HepG2 (cell line): ENCODE measurements around the gene DQX1. TPM values are rescaled to one million over a fixed set of nuclear protein-coding genes. Genes with fewer than 3 reads are reported as not detected.
A peak's percentile ranks its signal among the peaks of the same experiment; 100 is the strongest.

Source experiments
- ARNT2 ChIP-seq: sonication (generic); formaldehyde crosslinking; IDR thresholded peaks from 2 replicates; pipeline ENCODE4 v1.8.0; 2022; ENCODE audit warnings: mild to moderate bottlenecking, low read depth, missing genetic modification reagents, moderate library complexity
- BRD4 ChIP-seq: sonication (generic); formaldehyde crosslinking; IDR thresholded peaks from 2 replicates; pipeline ENCODE4 v1.4.0; 2020; ENCODE audit warnings: missing genetic modification reagents
- CEBPZ ChIP-seq: IDR thresholded peaks from 2 replicates; pipeline ENCODE4 v1.6.1; 2012; ENCODE audit warnings: low read length, improper control_type of control experiment
- CHCHD3 ChIP-seq: sonication (generic); formaldehyde crosslinking; IDR thresholded peaks from 2 replicates; pipeline ENCODE4 v1.8.0; 2022; ENCODE audit warnings: mild to moderate bottlenecking, missing genetic modification reagents, moderate library complexity
- CSRNP1 ChIP-seq: sonication (generic); formaldehyde crosslinking; IDR thresholded peaks from 2 replicates; pipeline ENCODE4 v1.8.1; 2023; ENCODE audit warnings: mild to moderate bottlenecking, missing genetic modification reagents
- FOXK1 ChIP-seq: sonication (generic); formaldehyde crosslinking; IDR thresholded peaks from 2 replicates; pipeline ENCODE4 v1.4.0; 2020; ENCODE audit warnings: low read depth, missing genetic modification reagents, borderline replicate concordance
- FOXO4 ChIP-seq: sonication (generic); formaldehyde crosslinking; conservative IDR thresholded peaks from 2 replicates; pipeline ENCODE4 v1.8.1; 2023; ENCODE audit warnings: missing genetic modification reagents
- GATA4 ChIP-seq: sonication (generic); IDR thresholded peaks from 2 replicates; pipeline ENCODE4 v1.6.1; 2016; ENCODE audit warnings: antibody characterized with exemption, low read depth, borderline replicate concordance
- HOXA5 ChIP-seq: sonication (generic); formaldehyde crosslinking; IDR thresholded peaks from 2 replicates; pipeline ENCODE4 v1.4.0; 2020; ENCODE audit warnings: missing genetic modification reagents
- HOXA7 ChIP-seq: sonication (generic); formaldehyde crosslinking; IDR thresholded peaks from 2 replicates; pipeline ENCODE4 v1.8.1; 2022; ENCODE audit warnings: mild to moderate bottlenecking, missing genetic modification reagents, moderate library complexity
- PCBP1 ChIP-seq: fragments of 200-400 bp; formaldehyde crosslinking; IDR thresholded peaks from 2 replicates; pipeline ENCODE4 v1.6.1; 2017; ENCODE audit warnings: mild to moderate bottlenecking, low read depth, low read length, borderline replicate concordance
- RAD51 ChIP-seq: fragments of 450-650 bp; IDR thresholded peaks from 2 replicates; pipeline ENCODE4 v1.6.1; 2016; ENCODE audit warnings: borderline replicate concordance
- SMARCE1 ChIP-seq: fragments of 450-650 bp; IDR thresholded peaks from 2 replicates; pipeline ENCODE4 v1.6.1; 2017; ENCODE audit warnings: borderline replicate concordance
- TBP ChIP-seq: sonication (generic); formaldehyde crosslinking; IDR thresholded peaks from 2 replicates; pipeline ENCODE4 v1.5.0; 2020; ENCODE audit warnings: missing genetic modification reagents
- XRCC5 ChIP-seq: fragments of 200-400 bp; formaldehyde crosslinking; optimal IDR thresholded peaks from 2 replicates; pipeline ENCODE3; 2017; ENCODE audit warnings: mild to moderate bottlenecking, low read length
- ZNF432 ChIP-seq: sonication (generic); formaldehyde crosslinking; IDR thresholded peaks from 2 replicates; pipeline ENCODE4 v1.5.0; 2020; ENCODE audit warnings: missing genetic modification reagents, mild to moderate bottlenecking, borderline replicate concordance
- ZNF451 ChIP-seq: sonication (generic); formaldehyde crosslinking; IDR thresholded peaks from 2 replicates; pipeline ENCODE4 v1.5.0; 2020; ENCODE audit warnings: mild to moderate bottlenecking, missing genetic modification reagents
- ZNF576 ChIP-seq: sonication (generic); formaldehyde crosslinking; IDR thresholded peaks from 2 replicates; pipeline ENCODE4 v1.4.0; 2020; ENCODE audit warnings: mild to moderate bottlenecking, missing genetic modification reagents
- ZNF704 ChIP-seq: sonication (generic); formaldehyde crosslinking; IDR thresholded peaks from 2 replicates; pipeline ENCODE4 v1.8.1; 2023; ENCODE audit warnings: mild to moderate bottlenecking, inconsistent platforms, moderate library complexity, missing genetic modification reagents, borderline replicate concordance
- ZNF879 ChIP-seq: sonication (generic); formaldehyde crosslinking; IDR thresholded peaks from 2 replicates; pipeline ENCODE4 v1.8.1; 2023; ENCODE audit warnings: missing genetic modification reagents
- polyA plus RNA-seq, 8 experiments: library from polyadenylated mRNA; depleted of rRNA in 3 of 8; stranded (reverse) in 7 of 8; unstranded in 1 of 8; fragments of >200 nt; fragmentation: Illumina TruSeq in 4 of 8; extraction: Trizol in 4 of 8; gene quantifications; 2 replicates each; pipeline versions ENCODE4 v1.2.1 to v1.2.3, GENCODE V29; 2011 to 2016; ENCODE audit warnings: low read depth in 4 of 8, missing spikeins in 1 of 8, mixed read lengths in 1 of 8; ENCODE audit not compliant: insufficient read depth in 1 of 8
- total RNA-seq, 5 experiments: library from RNA; depleted of rRNA; stranded (reverse); fragments of >200 nt; fragmentation: Illumina TruSeq; extraction: Trizol; gene quantifications; 2 replicates each; pipeline ENCODE4 v1.2.3, GENCODE V29; 2016; ENCODE audit warnings: low read depth in 1 of 5
- TF ChIP-seq, protein P1 (sequence below): sonication (generic); formaldehyde crosslinking; IDR thresholded peaks from 2 replicates; pipeline ENCODE4 v1.9.0; 2021; ENCODE audit warnings: missing genetic modification reagents, mild to moderate bottlenecking, borderline replicate concordance

The DQX1 gene
- total and polyA plus RNA-seq, 2 of the 13 experiments (the other 11 are each of a cell fraction or from before 2014, with no cell fraction given): 27.6 to 89.8 TPM

GRCh38 chr2:74501335-74502071, 24.5 kb downstream of the DQX1 start (continued):
- TF ChIP-seq CSRNP1 (CRISPR knock-in tag): peak; percentile 58; the same call in 1 of the 2 replicates
- TF ChIP-seq, protein P1, sequence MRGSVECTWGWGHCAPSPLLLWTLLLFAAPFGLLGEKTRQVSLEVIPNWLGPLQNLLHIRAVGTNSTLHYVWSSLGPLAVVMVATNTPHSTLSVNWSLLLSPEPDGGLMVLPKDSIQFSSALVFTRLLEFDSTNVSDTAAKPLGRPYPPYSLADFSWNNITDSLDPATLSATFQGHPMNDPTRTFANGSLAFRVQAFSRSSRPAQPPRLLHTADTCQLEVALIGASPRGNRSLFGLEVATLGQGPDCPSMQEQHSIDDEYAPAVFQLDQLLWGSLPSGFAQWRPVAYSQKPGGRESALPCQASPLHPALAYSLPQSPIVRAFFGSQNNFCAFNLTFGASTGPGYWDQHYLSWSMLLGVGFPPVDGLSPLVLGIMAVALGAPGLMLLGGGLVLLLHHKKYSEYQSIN (CRISPR knock-in tag): no peak
- TF ChIP-seq ZNF879 (CRISPR knock-in tag): 0 out of 2 replicates have a peak, but pooled peaks have one; percentile 31
- no peak for TF ChIP-seq RAD51
- TF ChIP-seq SMARCE1: no peak
- no peak for TF ChIP-seq ZNF432 (CRISPR knock-in tag)
- TF ChIP-seq TBP: no peak
- TF ChIP-seq CEBPZ: no peak
- TF ChIP-seq FOXO4 (CRISPR knock-in tag): no peak
- no peak for TF ChIP-seq GATA4
- no peak for TF ChIP-seq CHCHD3
- no peak for TF ChIP-seq ZNF704
- TF ChIP-seq ZNF576 (CRISPR knock-in tag): no peak
- no peak for TF ChIP-seq HOXA7 (CRISPR knock-in tag)
- no peak for TF ChIP-seq PCBP1
- 0 out of 2 replicates have a peak, but pooled peaks have one; percentile 11 for TF ChIP-seq ZNF451 (CRISPR knock-in tag)
- no peak for TF ChIP-seq FOXK1 (CRISPR knock-in tag)
- TF ChIP-seq HOXA5 (CRISPR knock-in tag): no peak
- no peak for TF ChIP-seq BRD4 (CRISPR knock-in tag)
- no peak for TF ChIP-seq ARNT2 (CRISPR knock-in tag)
- TF ChIP-seq XRCC5: peak; percentile 31
